HUES48 (cell line): ENCODE results near the gene GRIP2.
A peak's percentile ranks its signal among the peaks of the same experiment; 100 is the strongest.

ENCODE experiments used
- H3K27ac ChIP-seq: one replicate; pipeline ENCODE4 v1.7.0; 2013; ENCODE audit warnings: low read depth, low read length, inconsistent platforms
- H3K27me3 ChIP-seq: 2 replicates; pipeline ENCODE4 v1.6.1; 2013; ENCODE audit warnings: mild to moderate bottlenecking, low read length; ENCODE audit not compliant: control insufficient read depth, insufficient read depth
- H3K36me3 ChIP-seq: 2 replicates; pipeline ENCODE4 v1.6.1; 2013; ENCODE audit warnings: low read length; ENCODE audit not compliant: control insufficient read depth, insufficient read depth
- H3K4me1 ChIP-seq: 2 replicates; pipeline ENCODE4 v1.6.1; 2013; ENCODE audit warnings: mild to moderate bottlenecking, low read length; ENCODE audit not compliant: control insufficient read depth, insufficient read depth
- H3K4me3 ChIP-seq: 2 replicates; pipeline ENCODE4 v1.5.1; 2013; ENCODE audit warnings: mild to moderate bottlenecking, low read depth, low read length
- H3K9ac ChIP-seq: 2 replicates; pipeline ENCODE4 v1.6.1; 2013; ENCODE audit warnings: mild to moderate bottlenecking, low read depth, low read length, moderate library complexity
- H3K9me3 ChIP-seq: 2 replicates; pipeline ENCODE4 v1.6.1; 2013; ENCODE audit warnings: low read length; ENCODE audit not compliant: control insufficient read depth, insufficient read depth

Gene GRIP2

DNA sequence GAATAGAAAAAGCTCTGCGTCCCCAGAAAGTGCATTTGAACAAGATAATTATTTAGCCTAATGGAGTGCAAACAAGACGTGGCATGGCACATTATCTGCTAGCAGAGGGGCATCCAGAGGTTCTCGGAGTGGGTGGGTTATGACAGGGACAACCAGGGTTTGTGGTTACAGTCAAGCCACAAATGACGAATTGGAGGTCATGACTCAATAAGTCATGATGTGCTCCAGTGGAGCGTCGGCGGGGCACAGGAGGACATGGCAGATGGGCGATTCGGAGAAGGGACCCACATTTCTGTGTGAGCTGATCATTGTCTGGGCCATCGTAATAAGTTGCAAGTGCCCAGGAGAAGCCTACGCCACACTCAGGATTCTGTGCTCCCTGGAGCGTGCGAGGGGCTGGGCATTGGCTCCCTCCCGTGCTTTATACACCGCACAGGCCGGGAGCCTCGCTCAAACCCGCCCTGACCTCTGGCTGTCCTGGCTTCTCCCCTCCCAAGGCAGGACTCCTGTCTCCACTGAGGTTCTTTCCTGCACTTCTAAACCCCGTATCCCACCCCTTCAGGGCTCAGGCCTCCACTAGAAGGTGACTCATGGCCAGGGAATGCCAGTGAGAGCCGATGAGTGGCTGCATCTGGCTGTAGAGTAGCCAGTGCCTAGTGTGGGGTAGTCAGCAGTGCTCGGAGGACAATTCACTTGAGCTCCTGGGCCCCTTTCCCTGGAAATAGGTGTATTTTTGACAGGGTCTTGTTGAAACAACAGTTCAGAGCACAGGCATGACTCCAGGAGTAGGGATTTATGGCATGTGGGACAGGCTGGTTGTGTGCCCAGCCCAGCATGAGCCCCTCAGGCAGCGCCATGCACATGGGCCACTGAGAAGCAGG is 67.4 kb downstream of the GRIP2 start:
- Histone ChIP-seq H3K27me3 (no peaks in the 10 kb centered on the region), H3K9ac (no peak overlapping the region), H3K4me3 (no peak overlapping the region), H3K36me3 (peaks cover 94% of the 10 kb centered on the region), H3K4me1 (no peaks in the 10 kb centered on the region), H3K9me3 (no peaks in the 10 kb centered on the region), H3K27ac (peak overlapping the region; percentile 39)

DNA sequence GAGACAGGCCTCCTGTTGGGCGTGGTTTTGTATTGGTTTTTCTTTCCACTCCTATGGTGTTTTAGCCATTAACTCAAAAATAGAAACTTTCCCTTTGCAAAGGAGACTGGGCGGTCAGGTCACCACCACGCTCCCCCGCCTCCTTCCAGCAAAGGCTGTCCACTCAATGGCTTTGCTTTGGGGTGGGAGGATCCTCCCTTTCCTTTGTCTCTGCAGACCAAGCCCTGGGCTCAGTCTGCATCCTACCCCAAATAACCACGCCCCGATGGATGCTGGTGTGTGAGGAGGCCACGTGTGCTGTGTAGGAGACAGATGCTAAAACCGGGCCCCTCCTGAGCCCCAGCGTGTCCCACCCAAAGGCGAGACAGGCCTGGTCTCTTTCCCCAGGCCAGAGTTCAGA is 68.5 kb downstream of the GRIP2 start:
- Histone ChIP-seq H3K27me3 (no peaks in the 10 kb centered on the region), H3K4me3 (no peak overlapping the region), H3K9me3 (no peaks in the 10 kb centered on the region), H3K4me1 (no peaks in the 10 kb centered on the region), H3K9ac (no peak overlapping the region), H3K36me3 (peaks cover 87% of the 10 kb centered on the region), H3K27ac (no peak overlapping the region)

DNA sequence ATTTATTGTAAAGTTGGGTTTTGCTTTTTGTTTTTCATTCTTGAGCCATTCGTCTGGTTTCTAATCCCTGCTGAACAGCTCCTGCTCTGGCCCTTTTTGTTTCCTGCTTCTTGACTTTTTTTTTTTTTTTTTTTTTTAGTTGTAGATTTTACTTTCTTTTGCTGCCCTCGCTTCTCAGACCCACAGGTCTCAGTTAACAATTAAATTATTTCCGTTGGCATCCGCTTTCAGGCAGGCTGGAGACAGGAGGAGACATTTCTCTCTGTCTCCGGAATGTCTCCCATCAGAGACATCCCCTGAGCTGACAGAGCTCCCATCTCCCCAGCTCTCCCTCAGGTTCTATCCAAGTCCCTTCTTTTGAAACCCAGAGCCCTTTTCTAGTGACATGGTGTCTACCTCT is 69.1 kb downstream of the GRIP2 start:
- H3K4me1 ChIP-seq, result no peaks in the 10 kb centered on the region
- no peak overlapping the region for H3K4me3 ChIP-seq
- H3K27ac ChIP-seq, result no peak overlapping the region
- H3K9ac ChIP-seq, result no peak overlapping the region
- peaks cover 86% of the 10 kb centered on the region for H3K36me3 ChIP-seq
- no peaks in the 10 kb centered on the region for H3K9me3 ChIP-seq
- H3K27me3 ChIP-seq, result no peaks in the 10 kb centered on the region

DNA sequence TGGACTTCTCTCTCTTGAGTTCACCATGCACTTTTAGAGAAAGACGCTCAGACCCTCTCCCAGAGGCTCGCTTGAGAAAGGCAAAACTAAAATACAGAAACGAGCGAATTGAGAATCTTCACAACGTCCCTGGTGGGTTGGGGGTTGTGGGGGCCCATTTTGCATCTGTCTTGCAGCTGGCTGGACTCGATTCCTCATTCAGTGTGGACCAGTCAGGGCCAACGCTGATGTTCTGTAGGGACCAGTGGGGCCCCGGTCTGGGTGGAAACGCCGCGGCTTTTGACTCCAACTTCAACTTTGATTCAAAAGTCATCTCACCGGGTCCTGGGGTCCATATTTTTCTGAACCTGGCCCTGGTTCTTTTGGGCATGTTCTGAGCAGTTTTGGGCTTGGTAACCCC is 69.7 kb downstream of the GRIP2 start:
- H3K4me1 ChIP-seq, result no peaks in the 10 kb centered on the region
- no peaks in the 10 kb centered on the region for H3K9me3 ChIP-seq
- no peak overlapping the region for H3K4me3 ChIP-seq
- no peak overlapping the region for H3K9ac ChIP-seq
- H3K27me3 ChIP-seq, result no peaks in the 10 kb centered on the region
- peaks cover 83% of the 10 kb centered on the region for H3K36me3 ChIP-seq
- H3K27ac ChIP-seq, result no peak overlapping the region

DNA sequence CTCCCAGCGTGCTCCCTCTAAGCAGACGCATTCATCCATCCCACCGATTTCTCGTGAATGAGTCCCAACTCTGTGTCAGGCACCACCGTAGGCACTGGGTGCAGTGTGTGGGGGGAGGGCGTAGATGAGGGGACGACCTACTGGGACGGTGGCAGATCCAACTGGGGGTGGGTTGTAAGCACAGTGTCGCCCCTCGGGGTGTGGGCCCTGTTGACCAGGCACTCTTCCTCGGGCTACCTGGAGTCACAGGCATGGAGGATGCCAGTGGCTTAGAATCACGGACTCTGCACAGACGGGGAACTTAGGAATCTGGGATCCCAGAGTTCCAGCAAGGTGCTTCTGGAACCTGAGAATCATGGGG is 71.5 kb downstream of the GRIP2 start:
- H3K9me3 ChIP-seq, result no peaks in the 10 kb centered on the region
- no peak overlapping the region for H3K4me3 ChIP-seq
- H3K4me1 ChIP-seq, result no peaks in the 10 kb centered on the region; the same call in 1 of the 2 replicates
- no peaks in the 10 kb centered on the region for H3K27me3 ChIP-seq
- no peak overlapping the region for H3K27ac ChIP-seq
- peaks cover 82% of the 10 kb centered on the region for H3K36me3 ChIP-seq
- H3K9ac ChIP-seq, result no peak overlapping the region

DNA sequence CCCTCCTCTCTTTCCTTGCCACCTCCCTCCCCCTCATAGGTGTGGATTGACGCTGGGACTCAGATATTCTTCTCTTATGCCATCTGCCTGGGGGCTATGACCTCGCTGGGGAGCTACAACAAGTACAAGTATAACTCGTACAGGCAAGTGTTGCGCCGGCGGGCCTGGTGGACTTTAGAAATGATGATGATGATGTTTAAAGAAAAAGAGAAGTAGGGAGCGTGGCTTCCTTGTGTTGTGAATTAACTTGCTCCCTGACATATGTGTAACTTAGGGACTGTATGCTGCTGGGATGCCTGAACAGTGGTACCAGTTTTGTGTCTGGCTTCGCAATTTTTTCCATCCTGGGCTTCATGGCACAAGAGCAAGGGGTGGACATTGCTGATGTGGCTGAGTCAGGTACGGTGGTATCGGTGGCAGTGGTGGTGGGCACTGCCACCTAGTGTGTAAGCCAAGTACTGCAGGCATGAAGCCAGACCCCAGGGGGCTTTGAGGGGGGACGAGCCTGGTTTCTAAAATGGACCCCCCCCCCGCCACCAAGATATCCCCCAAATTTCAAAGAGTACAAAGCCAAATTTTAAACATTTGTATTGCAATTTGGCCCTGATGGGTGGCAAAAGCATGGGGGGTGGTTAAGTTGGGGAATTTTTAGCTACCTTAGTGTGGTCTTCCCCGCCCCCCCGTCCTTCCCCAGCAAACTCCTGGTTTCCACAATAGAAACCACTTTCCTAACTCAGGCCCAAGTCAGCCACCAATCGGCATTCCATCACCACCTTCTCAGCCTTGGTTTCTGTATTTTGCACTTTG is 72.1 kb downstream of the GRIP2 start:
- no peak overlapping the region for H3K4me3 ChIP-seq
- H3K27me3 ChIP-seq, result no peaks in the 10 kb centered on the region
- H3K36me3 ChIP-seq, result peaks cover 76% of the 10 kb centered on the region
- no peak overlapping the region for H3K9ac ChIP-seq
- no peaks in the 10 kb centered on the region for H3K9me3 ChIP-seq
- no peaks in the 10 kb centered on the region; the same call in 1 of the 2 replicates for H3K4me1 ChIP-seq
- H3K27ac ChIP-seq, result no peak overlapping the region

DNA sequence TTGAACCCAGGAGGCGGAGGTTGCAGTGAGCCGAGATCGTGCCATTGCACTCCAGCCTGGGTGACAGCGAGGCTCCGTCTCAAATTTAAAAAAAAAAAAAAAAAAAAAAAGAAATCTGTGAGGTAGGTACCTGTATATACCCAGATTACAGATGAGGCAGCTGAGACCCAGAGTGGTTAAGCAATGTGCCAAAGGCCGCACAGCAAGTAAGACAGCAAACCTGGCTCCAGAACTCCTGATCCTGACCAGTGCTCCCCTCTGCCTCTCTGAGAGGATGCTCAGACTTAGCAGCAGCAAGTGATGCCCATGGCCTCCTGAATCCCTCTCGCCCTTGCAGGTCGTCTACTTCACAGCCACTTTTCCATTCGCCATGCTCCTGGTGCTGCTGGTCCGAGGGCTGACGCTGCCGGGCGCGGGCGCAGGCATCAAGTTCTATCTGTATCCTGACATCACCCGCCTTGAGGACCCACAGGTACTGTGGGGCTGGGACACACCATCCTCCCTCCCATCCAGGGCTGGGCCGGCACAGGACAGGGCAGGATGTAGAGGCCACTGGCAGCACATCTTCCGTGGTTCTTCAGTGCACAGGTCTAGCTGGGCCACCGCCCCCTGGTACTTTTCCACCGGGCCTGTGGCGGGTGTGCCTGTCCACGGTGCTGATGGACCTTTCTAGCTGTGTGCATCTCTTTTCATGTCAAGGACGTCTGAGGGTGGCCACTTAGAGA is 73.8 kb downstream of the GRIP2 start:
- H3K9me3 ChIP-seq, result no peaks in the 10 kb centered on the region
- peaks cover 71% of the 10 kb centered on the region for H3K36me3 ChIP-seq
- H3K4me3 ChIP-seq, result no peak overlapping the region
- H3K27me3 ChIP-seq, result no peaks in the 10 kb centered on the region
- no peak overlapping the region for H3K9ac ChIP-seq
- H3K4me1 ChIP-seq, result peaks cover 4% of the 10 kb centered on the region; the same call in 1 of the 2 replicates
- no peak overlapping the region for H3K27ac ChIP-seq

DNA sequence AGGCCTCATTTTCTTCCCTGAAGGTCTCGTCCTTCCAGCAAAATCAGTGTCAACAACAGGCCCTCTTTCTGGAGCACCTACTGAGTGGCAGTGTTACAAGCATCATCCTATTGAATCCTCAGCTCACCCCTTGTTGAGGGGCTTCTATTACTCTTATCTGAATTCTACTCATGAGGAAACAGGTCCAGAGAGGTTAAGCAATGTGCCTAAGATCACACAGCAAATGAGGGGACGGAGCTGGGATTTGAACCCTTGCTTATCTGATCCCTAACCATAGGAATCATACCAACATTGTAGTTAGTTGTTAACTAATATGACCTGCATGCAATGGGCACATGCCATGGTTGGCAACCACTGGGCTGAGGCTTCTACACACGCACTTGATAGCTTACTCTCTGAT is 74.7 kb downstream of the GRIP2 start:
- Histone ChIP-seq H3K36me3 (peaks cover 71% of the 10 kb centered on the region), H3K4me1 (peaks cover 4% of the 10 kb centered on the region; the same call in 1 of the 2 replicates), H3K4me3 (no peak overlapping the region), H3K27ac (no peak overlapping the region), H3K27me3 (no peaks in the 10 kb centered on the region), H3K9ac (no peak overlapping the region), H3K9me3 (no peaks in the 10 kb centered on the region)

DNA sequence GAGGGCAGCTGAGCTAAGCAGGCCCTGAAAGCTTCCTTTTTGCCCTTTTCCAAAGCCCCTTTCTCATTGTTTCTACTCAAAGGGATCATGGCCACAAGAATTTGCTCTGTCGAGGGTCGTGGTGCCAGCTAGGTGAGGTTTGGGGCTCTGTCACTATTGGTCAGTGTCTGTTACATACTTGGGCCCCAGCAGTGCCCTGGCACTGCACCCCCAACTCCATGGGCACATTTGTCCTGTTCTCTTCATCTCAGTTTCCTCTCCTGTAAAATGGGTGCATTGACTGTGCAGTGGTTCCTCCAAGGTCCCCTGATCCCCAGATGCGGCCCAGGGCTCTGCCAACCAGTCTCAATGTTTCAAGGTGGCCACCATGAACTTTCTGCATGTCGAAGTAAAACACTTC is 75.6 kb downstream of the GRIP2 start:
- H3K9ac ChIP-seq, result no peak overlapping the region
- H3K9me3 ChIP-seq, result no peaks in the 10 kb centered on the region
- no peaks in the 10 kb centered on the region for H3K27me3 ChIP-seq
- H3K36me3 ChIP-seq, result peaks cover 71% of the 10 kb centered on the region
- no peak overlapping the region for H3K27ac ChIP-seq
- no peak overlapping the region for H3K4me3 ChIP-seq
- H3K4me1 ChIP-seq, result peaks cover 4% of the 10 kb centered on the region; the same call in 1 of the 2 replicates

DNA sequence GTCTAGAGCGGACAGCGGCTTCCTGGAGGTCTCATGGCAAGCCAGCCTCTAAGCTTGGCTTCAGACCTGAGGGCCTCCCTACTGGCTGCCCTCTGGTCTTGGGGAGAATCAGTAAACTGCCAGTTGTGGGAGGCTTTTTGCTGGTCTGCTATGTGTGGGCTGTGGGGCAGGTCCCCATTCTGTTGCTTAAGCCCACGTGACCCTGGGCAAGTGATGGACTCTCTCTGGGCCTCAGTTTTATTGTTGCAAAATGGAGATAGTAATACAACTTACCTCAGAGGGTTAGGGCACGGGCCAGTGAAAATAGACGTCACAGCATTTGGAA is 76.0 kb downstream of the GRIP2 start:
- Histone ChIP-seq H3K4me1 (peaks cover 4% of the 10 kb centered on the region; the same call in 1 of the 2 replicates), H3K9me3 (no peaks in the 10 kb centered on the region), H3K9ac (no peak overlapping the region), H3K36me3 (peaks cover 71% of the 10 kb centered on the region), H3K4me3 (no peak overlapping the region), H3K27ac (no peak overlapping the region), H3K27me3 (no peaks in the 10 kb centered on the region)
